Tibial nerve (tissue), 4 donors: ENCODE results near the gene ANO1.

Experiments used
- EP300 ChIP-seq, 2 donors: sonication (generic); formaldehyde crosslinking; IDR thresholded peaks; one replicate each; pipeline ENCODE4 v1.6.1; 2017; ENCODE audit warnings: antibody characterized with exemption in 2 of 2, mild to moderate bottlenecking in 1 of 2
- POLR2A ChIP-seq, 2 donors: fragments of 450-650 bp; IDR thresholded peaks; one replicate each; pipeline ENCODE4 v1.6.1; 2017; ENCODE audit warnings: antibody characterized with exemption in 2 of 2, mild to moderate bottlenecking in 2 of 2, moderate library complexity in 2 of 2
- TF ChIP-seq, protein P1 (sequence below), 5 experiments: fragments of 200-600 bp in 3 of 5; fragments of 450-650 bp in 2 of 5; sonication (generic) in 3 of 5; IDR thresholded peaks; one replicate each; pipeline ENCODE4 v1.5.1; 2016 to 2019; ENCODE audit warnings: antibody characterized with exemption in 5 of 5, mild to moderate bottlenecking in 3 of 5, moderate library complexity in 2 of 5

DNA sequence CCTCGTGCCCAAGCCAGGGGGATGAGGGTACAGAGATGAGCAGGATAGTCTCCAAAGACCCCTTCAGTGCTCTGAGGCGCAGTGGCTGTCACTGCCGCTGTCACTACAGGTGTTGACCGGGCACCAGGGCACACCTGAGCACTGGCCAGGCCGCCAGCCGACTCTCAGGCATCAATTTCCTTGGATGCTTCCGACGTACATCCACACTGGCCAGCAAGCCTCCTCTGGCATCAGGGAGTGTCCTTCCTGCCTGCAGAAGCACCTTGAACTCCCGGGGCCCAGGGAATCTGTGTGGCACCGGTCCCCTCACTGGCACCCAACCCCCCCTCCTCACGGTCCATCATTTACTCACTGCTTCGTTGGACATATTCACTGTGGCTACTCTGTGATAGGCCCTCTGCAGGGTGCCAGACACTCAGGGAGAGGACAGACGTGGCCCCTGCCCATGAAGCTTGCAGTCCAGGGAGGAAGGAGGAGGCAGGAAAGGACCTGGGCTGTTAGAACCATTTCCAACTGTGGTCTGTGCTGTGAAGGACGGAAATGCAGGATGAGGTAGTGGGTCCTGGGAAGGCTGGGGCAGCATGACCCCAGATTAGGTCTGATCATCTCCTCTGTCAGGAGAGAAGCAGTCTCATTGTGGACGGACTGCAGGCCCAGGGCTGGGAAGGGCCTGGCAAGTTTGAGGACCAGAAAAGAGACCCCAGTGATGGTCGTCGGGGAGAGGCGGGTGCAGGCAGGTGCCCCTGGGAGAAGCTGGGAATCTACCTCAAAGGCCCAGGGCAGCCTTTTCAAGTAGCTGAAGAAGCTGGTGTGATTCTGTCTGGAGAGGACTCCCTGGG lies 46.3 kb upstream of the ANO1 start:
- TF ChIP-seq, protein P1, sequence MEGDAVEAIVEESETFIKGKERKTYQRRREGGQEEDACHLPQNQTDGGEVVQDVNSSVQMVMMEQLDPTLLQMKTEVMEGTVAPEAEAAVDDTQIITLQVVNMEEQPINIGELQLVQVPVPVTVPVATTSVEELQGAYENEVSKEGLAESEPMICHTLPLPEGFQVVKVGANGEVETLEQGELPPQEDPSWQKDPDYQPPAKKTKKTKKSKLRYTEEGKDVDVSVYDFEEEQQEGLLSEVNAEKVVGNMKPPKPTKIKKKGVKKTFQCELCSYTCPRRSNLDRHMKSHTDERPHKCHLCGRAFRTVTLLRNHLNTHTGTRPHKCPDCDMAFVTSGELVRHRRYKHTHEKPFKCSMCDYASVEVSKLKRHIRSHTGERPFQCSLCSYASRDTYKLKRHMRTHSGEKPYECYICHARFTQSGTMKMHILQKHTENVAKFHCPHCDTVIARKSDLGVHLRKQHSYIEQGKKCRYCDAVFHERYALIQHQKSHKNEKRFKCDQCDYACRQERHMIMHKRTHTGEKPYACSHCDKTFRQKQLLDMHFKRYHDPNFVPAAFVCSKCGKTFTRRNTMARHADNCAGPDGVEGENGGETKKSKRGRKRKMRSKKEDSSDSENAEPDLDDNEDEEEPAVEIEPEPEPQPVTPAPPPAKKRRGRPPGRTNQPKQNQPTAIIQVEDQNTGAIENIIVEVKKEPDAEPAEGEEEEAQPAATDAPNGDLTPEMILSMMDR (IDR thresholded peaks at IDR 0.05) = no peak
- no peak for TF ChIP-seq POLR2A (IDR thresholded peaks at IDR 0.05)
- no peak for TF ChIP-seq EP300 (IDR thresholded peaks at IDR 0.05)
